HepG2 (cell line): Measurements from ENCODE around the gene PPP2R5C. TPM values are rescaled to one million over a fixed set of nuclear protein-coding genes. Genes with fewer than 3 reads are reported as not detected.

Experiments
- ATAC-seq: fragments of 200-7000 bp; cut with Tn5 transposase; 3 replicates; pipeline ENCODE4 v1.9.1; 2020; ENCODE audit warnings: mild to moderate bottlenecking, moderate library complexity
- BruUV-seq: library from RNA; stranded (reverse); fragments of 400-500 nt; replicated peaks from 2 replicates; lab custom pipeline; 2021; lab: Mats Ljungman, UMichigan
- CTCF ChIA-PET: fragments of 300-600 bp; formaldehyde crosslinking; extraction: SDS; loops from one replicate; lab custom pipeline; 2021; ENCODE audit warnings: low total read pairs, inconsistent platforms, low intra/inter-chr PET ratio; lab: Yijun Ruan, JAX
- POLR2A ChIA-PET: fragments of 350-600 bp; sonication (Branson Sonifier 250); formaldehyde crosslinking; loops from one replicate; lab custom pipeline; 2020; ENCODE audit warnings: antibody characterized with exemption, inconsistent platforms; lab: Yijun Ruan, JAX
- DNase-seq: peaks from one replicate; pipeline ENCODE4 v3.0.0-alpha.2; 2015; ENCODE audit warnings: low spot score
- FAIRE-seq: peaks from 3 replicates; lab custom pipeline; 2011; peaks lifted over from hg19 to GRCh38; lab: Jason Lieb, UNC
- H2AFZ ChIP-seq: one replicate; pipeline ENCODE4 v1.6.1; 2011; ENCODE audit warnings: low read length, inconsistent platforms
- H3K27ac ChIP-seq: fragments of 300-600 bp; 3 replicates; pipeline ENCODE4 v1.8.0; 2011; ENCODE audit warnings: mixed run types, mild to moderate bottlenecking, mixed read lengths, low read length, inconsistent platforms; ENCODE audit not compliant: insufficient read depth; ENCODE audit errors: extremely low read length
- H3K27me3 ChIP-seq, 2 experiments: fragments of 200-600 bp in 1 of 2; 2 replicates in 1 of 2; 3 replicates in 1 of 2; pipeline versions ENCODE4 v1.6.0 to v1.8.0; 2011; ENCODE audit warnings: low read length in 2 of 2, mild to moderate bottlenecking in 2 of 2, moderate library complexity in 2 of 2, inconsistent platforms in 1 of 2; ENCODE audit not compliant: insufficient read depth in 2 of 2, control insufficient read depth in 1 of 2
- H3K36me3 ChIP-seq, 2 experiments: fragments of 200-600 bp in 1 of 2; replicated peaks in 1 of 2; 2 replicates in 1 of 2; 3 replicates in 1 of 2; pipeline versions ENCODE4 v1.5.1 to v1.8.0; 2011; ENCODE audit warnings: low read length in 2 of 2, inconsistent platforms in 1 of 2; ENCODE audit not compliant: insufficient read depth in 2 of 2, control insufficient read depth in 1 of 2
- H3K4me1 ChIP-seq: 2 replicates; pipeline ENCODE4 v1.5.1; 2012; ENCODE audit warnings: low read length, inconsistent platforms; ENCODE audit not compliant: insufficient read depth
- H3K4me2 ChIP-seq: 2 replicates; pipeline ENCODE4 v1.6.0; 2011; ENCODE audit warnings: low read depth, low read length, inconsistent platforms
- H3K4me3 ChIP-seq, 3 experiments: fragments of 200-600 bp in 1 of 3; sonication (generic), shearing (Covaris generic) in 1 of 3; replicated peaks in 1 of 3; 2 replicates each; pipeline ENCODE4 v1.5.1; 2011 to 2016; ENCODE audit warnings: low read length in 3 of 3, inconsistent platforms in 2 of 3, low read depth in 2 of 3, mild to moderate bottlenecking in 2 of 3, control low read depth in 1 of 3, mixed read lengths in 1 of 3; ENCODE audit not compliant: insufficient read depth in 1 of 3
- H3K79me2 ChIP-seq: one replicate; pipeline ENCODE4 v1.6.1; 2011; ENCODE audit warnings: low read length, inconsistent platforms; ENCODE audit not compliant: insufficient read depth
- H3K9ac ChIP-seq: 2 replicates; pipeline ENCODE4 v1.6.0; 2011; ENCODE audit warnings: mild to moderate bottlenecking, low read depth, low read length, inconsistent platforms; ENCODE audit not compliant: insufficient read depth
- H3K9me3 ChIP-seq: 2 replicates; pipeline ENCODE4 v1.5.1; 2012; ENCODE audit warnings: mild to moderate bottlenecking, low read length
- H4K20me1 ChIP-seq: 2 replicates; pipeline ENCODE4 v1.6.0; 2011; ENCODE audit warnings: inconsistent platforms, mild to moderate bottlenecking, low read length, moderate library complexity; ENCODE audit not compliant: insufficient read depth
- ARID5B ChIP-seq: IDR thresholded peaks from 2 replicates; pipeline ENCODE4 v1.4.0; 2020; ENCODE audit warnings: mild to moderate bottlenecking, missing genetic modification reagents
- KDM1A ChIP-seq: IDR thresholded peaks from 2 replicates; pipeline ENCODE4 v1.6.1; 2016; ENCODE audit warnings: missing compliant biosample characterization
- NFYB ChIP-seq: sonication (generic); formaldehyde crosslinking; IDR thresholded peaks from 2 replicates; pipeline ENCODE4 v1.4.0; 2020; ENCODE audit warnings: missing genetic modification reagents
- PAWR ChIP-seq: sonication (generic); formaldehyde crosslinking; IDR thresholded peaks from 2 replicates; pipeline ENCODE4 v1.4.0; 2020; ENCODE audit warnings: missing genetic modification reagents, mild to moderate bottlenecking, borderline replicate concordance
- ZMYM3 ChIP-seq: sonication (generic); formaldehyde crosslinking; IDR thresholded peaks from 2 replicates; pipeline ENCODE4 v1.5.1; 2020; ENCODE audit warnings: mild to moderate bottlenecking, missing genetic modification reagents
- ZNF253 ChIP-seq: sonication (generic); formaldehyde crosslinking; IDR thresholded peaks from 2 replicates; pipeline ENCODE4 v1.8.0; 2022; ENCODE audit warnings: mild to moderate bottlenecking, missing genetic modification reagents, borderline replicate concordance
- WGBS: methylation state at CpG from one replicate; pipeline ENCODE4 v1.1.6; 2017; ENCODE audit warnings: low lambda C conversion rate; 5-methylcytosine and 5-hydroxymethylcytosine counted together
- in situ Hi-C: cut with HindIII; loops from 2 replicates; pipeline ENCODE4 v1.10.0; 2017; ENCODE audit warnings: low pct_unique_long_range_greater_than_20kb; ENCODE audit not compliant: extremely low pct_ligation_motif_present
- intact Hi-C: fragments of 100-400 bp; cut with micrococcal nuclease; formaldehyde crosslinking; loops from one replicate; pipeline ENCODE4 v1.10.0; 2022; ENCODE audit not compliant: unreplicated experiment
- polyA plus RNA-seq, 8 experiments: library from polyadenylated mRNA; depleted of rRNA in 3 of 8; stranded (reverse) in 7 of 8; unstranded in 1 of 8; fragments of >200 nt; fragmentation: Illumina TruSeq in 4 of 8; extraction: Trizol in 4 of 8; gene quantifications; 2 replicates each; pipeline versions ENCODE4 v1.2.1 to v1.2.3, GENCODE V29; 2011 to 2016; ENCODE audit warnings: low read depth in 4 of 8, missing spikeins in 1 of 8, mixed read lengths in 1 of 8; ENCODE audit not compliant: insufficient read depth in 1 of 8
- total RNA-seq, 5 experiments: library from RNA; depleted of rRNA; stranded (reverse); fragments of >200 nt; fragmentation: Illumina TruSeq; extraction: Trizol; gene quantifications; 2 replicates each; pipeline ENCODE4 v1.2.3, GENCODE V29; 2016; ENCODE audit warnings: low read depth in 1 of 5

Gene PPP2R5C
- total and polyA plus RNA-seq, 2 of the 13 experiments (the other 11 are each of a cell fraction or from before 2014, with no cell fraction given), result 74.3 to 78.5 TPM

- in situ Hi-C loops, result no loop called here
- CTCF ChIA-PET, result no interaction called here
- ATAC-seq (no peak), DNase-seq (no peak), FAIRE-seq (no peak)
- intact Hi-C loops, result no loop called here
- no peak overlapping the region for H3K4me2 ChIP-seq
- H2AFZ ChIP-seq, result no peak overlapping the region
- POLR2A ChIA-PET, result interaction anchor here (0.7 kb wide), 1 partner anchor 12 kb away, joined by 3 read pairs; no protein-coding TSS in a partner anchor
- H3K4me1 ChIP-seq, result peaks cover 24% of the 10 kb centered on the region
- no peaks in the 10 kb centered on the region for H3K36me3 ChIP-seq
- no peaks in the 10 kb centered on the region; a peak in 1 of 5 replicates for H3K27me3 ChIP-seq
- H3K4me3 ChIP-seq, result no peak overlapping the region
- no peak overlapping the region for H3K27ac ChIP-seq
- no peaks in the 10 kb centered on the region for H3K79me2 ChIP-seq
- no peaks in the 10 kb centered on the region for H4K20me1 ChIP-seq
- TF ChIP-seq PAWR (CRISPR knock-in tag) (no peak), ZNF253 (CRISPR knock-in tag) (no peak), NFYB (CRISPR knock-in tag) (no peak)
- H3K9me3 ChIP-seq, result no peaks in the 10 kb centered on the region
- BruUV-seq, result no TSS peak
- no peak overlapping the region for H3K9ac ChIP-seq
- WGBS, result 69% methylated on average over 4 of the region's 14 CpGs
These were observed 173.2 kb downstream of the PPP2R5C start for GRCh38 chr14:101934601-101935150.

GRCh38 chr14:101937926-101938767 is 176.6 kb downstream of the PPP2R5C start:
- H3K9ac ChIP-seq, result no peak overlapping the region
- in situ Hi-C loops, result no loop called here
- intact Hi-C loops, result no loop called here
- BruUV-seq, result no TSS peak
- peaks cover 16% of the 10 kb centered on the region for H3K4me1 ChIP-seq
- WGBS, result 26% methylated on average over 11 of the region's 13 CpGs
- H4K20me1 ChIP-seq, result no peaks in the 10 kb centered on the region
- H3K27me3 ChIP-seq, result no peaks in the 10 kb centered on the region; a peak in 1 of 5 replicates
- ATAC-seq, result no peak
- ChIA-PET CTCF (no interaction called here), POLR2A (no interaction called here)
- H2AFZ ChIP-seq, result no peak overlapping the region
- no peaks in the 10 kb centered on the region for H3K36me3 ChIP-seq
- no peak for DNase-seq
- no peak overlapping the region for H3K4me3 ChIP-seq
- no peaks in the 10 kb centered on the region for H3K79me2 ChIP-seq
- H3K27ac ChIP-seq, result no peak overlapping the region
- no peaks in the 10 kb centered on the region for H3K9me3 ChIP-seq
- no peak for FAIRE-seq
- H3K4me2 ChIP-seq, result peak overlapping the region; percentile 56; the same call in 1 of the 2 replicates
- no peak for TF ChIP-seq ARID5B (CRISPR knock-in tag)
- 0 out of 2 replicates have a peak, but pooled peaks have one; percentile 64 for TF ChIP-seq KDM1A (CRISPR knock-in tag)
- peak; percentile 81 for TF ChIP-seq ZMYM3 (CRISPR knock-in tag)
